ENCODE measurements around the gene LRRC8E. TPM values are rescaled to one million over a fixed set of nuclear protein-coding genes. Genes with fewer than 3 reads are reported as not detected.
A peak's percentile ranks its signal among the peaks of the same experiment; 100 is the strongest.
"Not testable (repeated sequence)": the region's sequence is repeated elsewhere in the genome, so short reads cannot be mapped to it uniquely, and the experiment has no call there.

LRRC8E gene
- total RNA-seq, 2 donors from 2014 or later: not detected

GRCh38 chr19:7925171-7925851, 37.0 kb downstream of the LRRC8E start:
- intact Hi-C loops (cut with DNase I): loop anchor here in 1 of 2 donors (5.0 kb wide), 1 partner anchor 332 kb away; no protein-coding TSS in a partner anchor
- peak; percentile 92 for DNase-seq (ENCODE audit: low spot score)

- intact Hi-C loops (cut with DNase I): loop anchor here in 1 of 2 donors (5.0 kb wide), 1 partner anchor 331 kb away; no protein-coding TSS in a partner anchor
- peak; percentile 90 for DNase-seq (ENCODE audit: low spot score)
Observed at GRCh38 chr19:7926021-7926726, 37.9 kb downstream of the LRRC8E start, which contains the start of gene CTXN1. TSS of gene CTXN1 (minus strand) at chr19:7926135. CDS start at chr19:7925538, 597 bp downstream.

- DNase-seq (ENCODE audit: low spot score): no peak
- intact Hi-C loops (cut with DNase I): loop anchor here in 1 of 2 donors (5.0 kb wide), 1 partner anchor 330 kb away; no protein-coding TSS in a partner anchor
Observed at GRCh38 chr19:7926727-7927604, 38.7 kb downstream of the LRRC8E start.

- intact Hi-C loops (cut with DNase I): loop anchor here in 1 of 2 donors (5.0 kb wide), 1 partner anchor 330 kb away; no protein-coding TSS in a partner anchor
- DNase-seq (ENCODE audit: low spot score): no peak
Observed at GRCh38 chr19:7927605-7928333, 39.5 kb downstream of the LRRC8E start.

- intact Hi-C loops (cut with DNase I): loop anchor here in 1 of 2 donors (5.0 kb wide), 1 partner anchor 329 kb away; no protein-coding TSS in a partner anchor
Observed at GRCh38 chr19:7928334-7928706, 40.0 kb downstream of the LRRC8E start.

GRCh38 chr19:7928741-7929701, 40.7 kb downstream of the LRRC8E start:
- intact Hi-C loops (cut with DNase I): loop anchor here in 1 of 2 donors (5.0 kb wide), 1 partner anchor 328 kb away; no protein-coding TSS in a partner anchor
- DNase-seq (ENCODE audit: low spot score): no peak

More at GRCh38 chr19:7928334-7928706, 40.0 kb downstream of the LRRC8E start:
- no peak for DNase-seq (ENCODE audit: low spot score)

GRCh38 chr19:7930030-7930429, 41.7 kb downstream of the LRRC8E start:
- intact Hi-C loops (cut with DNase I); DNase-seq (ENCODE audit: low spot score): not testable (repeated sequence)

- intact Hi-C loops (cut with DNase I): no loop called here
- DNase-seq (ENCODE audit: low spot score): no peak
Observed at GRCh38 chr19:7930765-7931164, 42.5 kb downstream of the LRRC8E start.

GRCh38 chr19:7931221-7932061, 43.1 kb downstream of the LRRC8E start:
- intact Hi-C loops (cut with DNase I): loop anchor here in 1 of 2 donors (2.0 kb wide), 1 partner anchor 261 kb away; no protein-coding TSS in a partner anchor
- no peak for DNase-seq (ENCODE audit: low spot score)

GRCh38 chr19:7932276-7932929, 44.1 kb downstream of the LRRC8E start:
- intact Hi-C loops (cut with DNase I): loop anchor here in 1 of 2 donors (2.0 kb wide), 1 partner anchor 262 kb away; no protein-coding TSS in a partner anchor
- DNase-seq (ENCODE audit: low spot score): no peak

- intact Hi-C loops (cut with DNase I): loop anchor here in 1 of 2 donors (2.0 kb wide), 1 partner anchor 262 kb away; no protein-coding TSS in a partner anchor
- no peak for DNase-seq (ENCODE audit: low spot score)
Observed at GRCh38 chr19:7932930-7933300, 44.6 kb downstream of the LRRC8E start.

GRCh38 chr19:7933411-7933810, 45.1 kb downstream of the LRRC8E start:
- intact Hi-C loops (cut with DNase I): loop anchor here in 1 of 2 donors (2.0 kb wide), 1 partner anchor 263 kb away; no protein-coding TSS in a partner anchor
- no peak for DNase-seq (ENCODE audit: low spot score)

- DNase-seq (ENCODE audit: low spot score): no peak
- intact Hi-C loops (cut with DNase I): loop anchor here in 1 of 2 donors (2.0 kb wide), 1 partner anchor 263 kb away; no protein-coding TSS in a partner anchor
Observed at GRCh38 chr19:7933828-7934725, 45.8 kb downstream of the LRRC8E start.

GRCh38 chr19:7934766-7935165, 46.5 kb downstream of the LRRC8E start:
- intact Hi-C loops (cut with DNase I): no loop called here
- no peak for DNase-seq (ENCODE audit: low spot score)

GRCh38 chr19:7940841-7941240, 52.5 kb downstream of the LRRC8E start:
- DNase-seq (ENCODE audit: low spot score): no peak
- intact Hi-C loops (cut with DNase I): no loop called here

All from posterior vena cava (tissue), 2 donors.